HG02763 (cell line): ENCODE data around the gene RC3H1.

Experiments used
- ATAC-seq: cut with Tn5 transposase; IDR thresholded peaks from one replicate; pipeline ENCODE4 v1.9.1; 2021; ENCODE audit warnings: mild to moderate bottlenecking, moderate library complexity; ENCODE audit not compliant: unreplicated experiment

RC3H1 gene

GRCh38 chr1:173889885-173890284 is 132.3 kb downstream of the RC3H1 start:
- no peak for ATAC-seq

- ATAC-seq: no peak
Observed at GRCh38 chr1:173888749-173889148, 133.4 kb downstream of the RC3H1 start.

GRCh38 chr1:173887627-173888026 is 134.5 kb downstream of the RC3H1 start:
- ATAC-seq: no peak

GRCh38 chr1:173886746-173887611 is 135.2 kb downstream of the RC3H1 start:
- ATAC-seq: no peak

GRCh38 chr1:173884701-173885100 is 137.5 kb downstream of the RC3H1 start:
- ATAC-seq: no peak
